ENCODE measurements around the gene TMED1. TPM values are rescaled to one million over a fixed set of nuclear protein-coding genes. Genes with fewer than 3 reads are reported as not detected.

Gene TMED1
- total and polyA plus RNA-seq, 2 donors (not counting 1 experiment from before 2014, with no cell fraction given), result 40.1 to 42.3 TPM

DNA sequence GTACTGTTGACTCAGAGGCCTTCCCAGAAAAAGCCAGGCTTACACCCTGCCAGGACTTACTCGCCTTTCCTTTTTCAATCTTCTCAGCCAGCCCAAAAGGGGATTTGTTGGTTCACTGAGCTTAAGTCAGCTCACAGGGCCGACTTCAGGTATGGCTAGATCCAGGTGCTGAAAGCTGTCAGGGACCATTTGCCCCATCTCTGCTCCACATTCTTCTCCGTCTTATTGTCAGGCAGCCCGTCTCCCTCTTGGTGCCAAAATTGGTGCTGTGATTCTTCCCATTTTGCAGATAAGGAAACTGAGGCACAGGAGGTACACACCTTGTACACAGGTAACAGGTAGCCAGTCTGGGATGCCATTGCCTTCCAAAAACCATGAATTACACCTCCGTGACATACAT, 14.6 kb upstream of the TMED1 start:
- no peaks in the 10 kb centered on the region for H3K79me2 ChIP-seq (ENCODE audit: control insufficient read depth, insufficient read depth, low read length)

DNA sequence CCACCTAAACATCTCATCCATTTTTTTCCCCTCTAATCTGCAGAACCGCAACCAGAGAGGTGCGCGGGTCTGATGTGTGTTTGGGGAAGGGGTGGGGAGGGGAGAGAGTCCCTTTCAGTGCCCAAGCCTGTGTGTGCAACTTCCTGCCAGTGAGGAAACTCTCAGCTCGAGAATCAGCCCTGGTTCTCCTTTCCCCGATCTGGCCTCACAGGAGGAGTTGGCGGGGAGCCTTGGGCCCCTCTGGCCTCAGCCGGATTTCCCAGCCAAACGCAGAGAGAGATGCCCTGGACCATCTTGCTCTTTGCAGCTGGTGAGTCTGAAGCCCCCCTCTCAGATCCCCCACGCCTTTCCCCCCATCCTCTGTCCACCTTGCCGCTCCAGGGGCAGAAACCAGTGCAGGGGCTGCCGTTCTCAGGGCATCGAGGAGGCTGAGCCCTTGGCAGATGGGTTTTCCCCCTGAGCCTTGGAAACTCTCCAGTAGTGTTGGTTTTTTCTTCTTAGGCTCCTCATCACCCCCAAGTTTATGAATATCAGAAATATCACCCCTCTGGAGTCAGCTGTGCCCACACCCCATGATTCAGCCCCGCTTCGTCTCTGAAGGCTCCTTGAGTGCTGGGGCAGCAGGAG, 12.3 kb upstream of the TMED1 start, which contains the start of gene C19orf38:
C19orf38 (plus strand) TSS at position 186 of the 627 bp plus-strand sequence; CDS start at position 280, 94 bp downstream.
- Histone ChIP-seq H4K20me1 (ENCODE audit: control insufficient read depth, extremely low read depth, insufficient read depth, low read length) (no peaks in the 10 kb centered on the region), H3K36me3 (ENCODE audit: control insufficient read depth, insufficient read depth, low read length) (no peaks in the 10 kb centered on the region), H3K4me1 (ENCODE audit: control insufficient read depth, extremely low read depth, insufficient read depth, low read length) (no peaks in the 10 kb centered on the region), H3K79me2 (ENCODE audit: control insufficient read depth, insufficient read depth, low read length) (no peaks in the 10 kb centered on the region), H3K27ac (ENCODE audit: insufficient read depth, low read length) (no peak within 1 kb of the TSS), H3K4me2 (ENCODE audit: extremely low read depth, insufficient read depth, low read length) (no peak within 1 kb of the TSS), H2AFZ (ENCODE audit: low read length) (no peak within 1 kb of the TSS), H3K9ac (ENCODE audit: insufficient read depth, low read length) (no peak within 1 kb of the TSS), H3K9me3 (ENCODE audit: control insufficient read depth, insufficient read depth, low read depth, low read length) (no peaks in the 10 kb centered on the region), H3K27me3 (ENCODE audit: control insufficient read depth, insufficient read depth, low read length) (peaks cover 3% of the 10 kb centered on the region), H3K4me3 (replicated peaks in 1 of 4; ENCODE audit: control extremely low read depth in 1 of 4, insufficient read depth in 1 of 4, low read depth in 3 of 4, low read length in 4 of 4) (no peak within 1 kb of the TSS)
- no peak for DNase-seq (ENCODE audit: low read depth in 2 of 2)
- TF ChIP-seq, protein P1, sequence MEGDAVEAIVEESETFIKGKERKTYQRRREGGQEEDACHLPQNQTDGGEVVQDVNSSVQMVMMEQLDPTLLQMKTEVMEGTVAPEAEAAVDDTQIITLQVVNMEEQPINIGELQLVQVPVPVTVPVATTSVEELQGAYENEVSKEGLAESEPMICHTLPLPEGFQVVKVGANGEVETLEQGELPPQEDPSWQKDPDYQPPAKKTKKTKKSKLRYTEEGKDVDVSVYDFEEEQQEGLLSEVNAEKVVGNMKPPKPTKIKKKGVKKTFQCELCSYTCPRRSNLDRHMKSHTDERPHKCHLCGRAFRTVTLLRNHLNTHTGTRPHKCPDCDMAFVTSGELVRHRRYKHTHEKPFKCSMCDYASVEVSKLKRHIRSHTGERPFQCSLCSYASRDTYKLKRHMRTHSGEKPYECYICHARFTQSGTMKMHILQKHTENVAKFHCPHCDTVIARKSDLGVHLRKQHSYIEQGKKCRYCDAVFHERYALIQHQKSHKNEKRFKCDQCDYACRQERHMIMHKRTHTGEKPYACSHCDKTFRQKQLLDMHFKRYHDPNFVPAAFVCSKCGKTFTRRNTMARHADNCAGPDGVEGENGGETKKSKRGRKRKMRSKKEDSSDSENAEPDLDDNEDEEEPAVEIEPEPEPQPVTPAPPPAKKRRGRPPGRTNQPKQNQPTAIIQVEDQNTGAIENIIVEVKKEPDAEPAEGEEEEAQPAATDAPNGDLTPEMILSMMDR (conservative IDR thresholded peaks at IDR 0.05 in 1 of 2, IDR thresholded peaks at IDR 0.05 in 1 of 2; ENCODE audit: low read depth in 1 of 2, low read length in 2 of 2), result no peak
- no peak for TF ChIP-seq EZH2 (IDR thresholded peaks at IDR 0.05; ENCODE audit: low read length, missing control alignments)

More for the DNA sequence above, 14.6 kb upstream of the TMED1 start:
- Histone ChIP-seq H3K27me3 (ENCODE audit: control insufficient read depth, insufficient read depth, low read length) (peaks cover 3% of the 10 kb centered on the region), H3K9ac (ENCODE audit: insufficient read depth, low read length) (no peak overlapping the region), H3K4me1 (ENCODE audit: control insufficient read depth, extremely low read depth, insufficient read depth, low read length) (no peaks in the 10 kb centered on the region), H3K27ac (ENCODE audit: insufficient read depth, low read length) (no peak overlapping the region), H3K4me3 (replicated peaks in 1 of 4; ENCODE audit: control extremely low read depth in 1 of 4, insufficient read depth in 1 of 4, low read depth in 3 of 4, low read length in 4 of 4) (no peak overlapping the region), H3K9me3 (ENCODE audit: control insufficient read depth, insufficient read depth, low read depth, low read length) (no peaks in the 10 kb centered on the region), H3K36me3 (ENCODE audit: control insufficient read depth, insufficient read depth, low read length) (no peaks in the 10 kb centered on the region), H4K20me1 (ENCODE audit: control insufficient read depth, extremely low read depth, insufficient read depth, low read length) (no peaks in the 10 kb centered on the region), H3K4me2 (ENCODE audit: extremely low read depth, insufficient read depth, low read length) (no peak overlapping the region), H2AFZ (ENCODE audit: low read length) (no peak overlapping the region)
- no peak for TF ChIP-seq EZH2 (IDR thresholded peaks at IDR 0.05; ENCODE audit: low read length, missing control alignments)
- TF ChIP-seq, protein P1 (conservative IDR thresholded peaks at IDR 0.05 in 1 of 2, IDR thresholded peaks at IDR 0.05 in 1 of 2; ENCODE audit: low read depth in 1 of 2, low read length in 2 of 2), result no peak
- DNase-seq (ENCODE audit: low read depth in 2 of 2), result no peak

DNA sequence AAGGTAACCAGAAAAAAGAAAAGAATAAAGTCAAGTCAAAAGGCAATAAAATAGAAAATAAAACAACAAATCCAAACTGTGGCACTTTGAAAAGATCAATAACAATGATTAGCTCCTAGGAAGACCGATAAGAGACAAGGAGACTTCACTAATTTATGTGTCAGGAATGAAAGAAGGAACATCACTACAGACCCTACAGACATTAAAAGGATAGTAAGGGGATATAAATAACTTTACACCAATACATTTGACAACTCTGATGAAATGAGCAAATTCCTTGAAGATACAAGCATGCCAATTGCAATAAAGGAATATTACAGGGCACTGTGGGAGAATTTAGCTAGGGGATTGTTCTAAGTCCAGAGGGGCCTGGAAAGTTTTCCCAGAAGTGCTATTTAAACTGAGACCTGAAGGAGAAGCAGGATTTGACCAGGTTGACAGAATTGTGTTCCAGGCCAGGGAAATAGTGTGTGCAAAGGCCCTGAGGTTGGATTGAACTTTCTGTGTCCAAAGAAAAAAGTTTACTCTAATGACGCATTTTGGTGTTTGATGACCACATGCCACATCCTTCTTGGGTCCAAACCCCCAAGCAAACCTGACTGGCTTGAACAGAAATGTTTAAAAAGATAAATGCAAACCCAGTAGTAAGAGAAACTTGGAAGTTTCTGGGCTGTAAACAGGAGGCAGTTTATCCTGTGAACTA, 10.6 kb upstream of the TMED1 start:
- Histone ChIP-seq H3K79me2 (ENCODE audit: control insufficient read depth, insufficient read depth, low read length) (no peaks in the 10 kb centered on the region), H3K36me3 (ENCODE audit: control insufficient read depth, insufficient read depth, low read length) (no peaks in the 10 kb centered on the region), H3K9ac (ENCODE audit: insufficient read depth, low read length) (no peak overlapping the region), H2AFZ (ENCODE audit: low read length) (no peak overlapping the region), H4K20me1 (ENCODE audit: control insufficient read depth, extremely low read depth, insufficient read depth, low read length) (no peaks in the 10 kb centered on the region), H3K4me2 (ENCODE audit: extremely low read depth, insufficient read depth, low read length) (no peak overlapping the region), H3K27ac (ENCODE audit: insufficient read depth, low read length) (no peak overlapping the region), H3K4me3 (replicated peaks in 1 of 4; ENCODE audit: control extremely low read depth in 1 of 4, insufficient read depth in 1 of 4, low read depth in 3 of 4, low read length in 4 of 4) (no peak overlapping the region), H3K4me1 (ENCODE audit: control insufficient read depth, extremely low read depth, insufficient read depth, low read length) (no peaks in the 10 kb centered on the region), H3K9me3 (ENCODE audit: control insufficient read depth, insufficient read depth, low read depth, low read length) (no peaks in the 10 kb centered on the region), H3K27me3 (ENCODE audit: control insufficient read depth, insufficient read depth, low read length) (peaks cover 3% of the 10 kb centered on the region)
- DNase-seq (ENCODE audit: low read depth in 2 of 2), result no peak
- TF ChIP-seq EZH2 (IDR thresholded peaks at IDR 0.05; ENCODE audit: low read length, missing control alignments), result no peak
- TF ChIP-seq, protein P1 (conservative IDR thresholded peaks at IDR 0.05 in 1 of 2, IDR thresholded peaks at IDR 0.05 in 1 of 2; ENCODE audit: low read depth in 1 of 2, low read length in 2 of 2), result no peak
